Measurements from ENCODE around the gene TMA7. TPM values are rescaled to one million over a fixed set of nuclear protein-coding genes. Genes with fewer than 3 reads are reported as not detected.
"Not testable (repeated sequence)": the region's sequence is repeated elsewhere in the genome, so short reads cannot be mapped to it uniquely, and the experiment has no call there.

TMA7 gene
- total and polyA plus RNA-seq, 9 of the 15 experiments (the other 6 are each of a cell fraction or from before 2014, with no cell fraction given): 209 to 1,003 (median 486) TPM

- TF ChIP-seq CBX8 (IDR thresholded peaks at IDR 0.05; ENCODE audit: borderline replicate concordance, extremely low read depth, low read depth, low read length, poor library complexity, severe bottlenecking): no peak
- TF ChIP-seq ZZZ3 (IDR thresholded peaks at IDR 0.05): no peak
- no peak for TF ChIP-seq ZNF586 (CRISPR knock-in tag; conservative IDR thresholded peaks at IDR 0.05)
- no peak for TF ChIP-seq PHB (CRISPR knock-in tag; IDR thresholded peaks at IDR 0.05)
- TF ChIP-seq ZNF121 (CRISPR knock-in tag; conservative IDR thresholded peaks at IDR 0.05): peak; percentile 99
- no peak for TF ChIP-seq TAF1 (IDR thresholded peaks at IDR 0.05; ENCODE audit: control insufficient read depth, extremely low read depth, insufficient read depth, low read length, severe bottlenecking)
- no peak for TF ChIP-seq FOXP1 (CRISPR knock-in tag; IDR thresholded peaks at IDR 0.05)
Measured at GRCh38 chr3:48400824-48401433, 39.1 kb upstream of the TMA7 start (continued).

- not testable (repeated sequence) for H3K9me1 ChIP-seq (ENCODE audit: control insufficient read depth, insufficient read depth, low read length); H3K4me2 ChIP-seq (ENCODE audit: insufficient read depth, low read length); BruUV-seq (replicated peaks); H2AFZ ChIP-seq (ENCODE audit: low read depth, low read length); H3K36me3 ChIP-seq (ENCODE audit: control insufficient read depth, insufficient read depth, low read length); ATAC-seq; H3K9ac ChIP-seq (ENCODE audit: insufficient read depth in 1 of 2, low read depth in 2 of 2, low read length in 2 of 2); H3K9me3 ChIP-seq (replicated peaks; ENCODE audit: control insufficient read depth, insufficient read depth, low read depth, low read length); H3K27ac ChIP-seq (ENCODE audit: extremely low read depth, low read depth, low read length); H3K4me1 ChIP-seq (replicated peaks in 1 of 2; ENCODE audit: control insufficient read depth in 2 of 2, insufficient read depth in 2 of 2, low read length in 2 of 2); H4K20me1 ChIP-seq (replicated peaks; ENCODE audit: control insufficient read depth, insufficient read depth, low read length); H3K27me3 ChIP-seq (ENCODE audit: control insufficient read depth in 2 of 2, insufficient read depth in 2 of 2, low read length in 2 of 2); H3K79me2 ChIP-seq (ENCODE audit: control insufficient read depth, insufficient read depth, low read length); H3K4me3 ChIP-seq; FAIRE-seq
- intact Hi-C loops (cut with micrococcal nuclease): loop anchor here (1.0 to 10.0 kb wide), 4 partner anchors 35 to 207 kb away; partner anchors contain the start of gene SHISA5
- 74% methylated on average over 5 of the region's 12 CpGs for WGBS (ENCODE audit: insufficient coverage, low coverage, missing lambda C conversion rate)
- ChIA-PET CTCF (ENCODE audit: low intra/inter-chr PET ratio) (interaction anchor here (0.7 to 3.0 kb wide), 4 partner anchors 33 to 720 kb away, joined by 3 to 28 read pairs (median 4); no protein-coding TSS in a partner anchor), POLR2A (interaction anchor here (0.6 to 1.3 kb wide), 5 partner anchors 35 to 1412 kb away, joined by 3 to 7 read pairs (median 3); no protein-coding TSS in a partner anchor)
- DNase-seq (ENCODE audit: extremely low read depth in 1 of 4, low spot score in 3 of 4): peak in 2 of 4 experiments; percentile 2 to 4
- in situ Hi-C loops (cut with MboI): loop anchor here (5.0 kb wide), 1 partner anchor 36 kb away; no protein-coding TSS in a partner anchor
Measured at GRCh38 chr3:48401434-48401901, 38.6 kb upstream of the TMA7 start.

Measured in K562 (cell line).